SU-DHL-6 (cell line): ENCODE data around the gene DDX46.
"Not testable (repeated sequence)": the region's sequence is repeated elsewhere in the genome, so short reads cannot be mapped to it uniquely, and the experiment has no call there.

ENCODE experiments used
- H2AFZ ChIP-seq: fragments of 200-600 bp; sonication (generic); 2 replicates; pipeline ENCODE4 v1.6.1; 2014; ENCODE audit warnings: low read depth, mild to moderate bottlenecking, moderate library complexity, mixed read lengths, antibody characterized with exemption, low read length; ENCODE audit not compliant: severe bottlenecking
- H3F3A ChIP-seq: fragments of 200-600 bp; shearing (Covaris generic); 2 replicates; pipeline ENCODE4 v1.6.0; 2016; ENCODE audit warnings: antibody characterized with exemption, mild to moderate bottlenecking; ENCODE audit not compliant: insufficient read depth
- H3K27ac ChIP-seq: fragments of 200-600 bp; sonication (generic); 2 replicates; pipeline ENCODE4 v1.5.1; 2016; ENCODE audit warnings: low read depth, mild to moderate bottlenecking, low read length, moderate library complexity, mixed read lengths
- H3K27me3 ChIP-seq: fragments of 200-600 bp; sonication (generic), shearing (Covaris generic); 2 replicates; pipeline ENCODE4 v1.6.0; 2014; ENCODE audit warnings: mild to moderate bottlenecking, low read length
- H3K36me3 ChIP-seq: fragments of 200-600 bp; sonication (generic); 2 replicates; pipeline ENCODE4 v1.6.1; 2014; ENCODE audit warnings: mild to moderate bottlenecking, low read length, mixed read lengths
- H3K4me2 ChIP-seq: fragments of 300-600, 200-600 bp; shearing (Covaris generic), sonication (generic); 2 replicates; pipeline ENCODE4 v1.6.0; 2014; ENCODE audit warnings: low read length, low read depth, mild to moderate bottlenecking; ENCODE audit not compliant: poor library complexity, severe bottlenecking
- H3K4me3 ChIP-seq: fragments of 200-600 bp; sonication (generic); 2 replicates; pipeline ENCODE4 v1.5.1; 2014; ENCODE audit warnings: antibody characterized with exemption, low read length, mild to moderate bottlenecking, mixed read lengths; ENCODE audit not compliant: insufficient read depth, poor library complexity, severe bottlenecking
- H3K79me2 ChIP-seq: fragments of 200-600 bp; sonication (generic); 2 replicates; pipeline ENCODE4 v1.6.1; 2014; ENCODE audit warnings: mild to moderate bottlenecking, low read length, moderate library complexity; ENCODE audit not compliant: insufficient read depth
- H3K9ac ChIP-seq: fragments of 200-600 bp; sonication (generic); 2 replicates; pipeline ENCODE4 v1.7.0; 2014; ENCODE audit warnings: mild to moderate bottlenecking, low read length
- H3K9me2 ChIP-seq: fragments of 200-600 bp; sonication (generic); replicated peaks from 2 replicates; pipeline ENCODE4 v1.6.1; 2014; ENCODE audit warnings: low read length; ENCODE audit not compliant: insufficient read depth
- H3K9me3 ChIP-seq: fragments of 200-600 bp; sonication (generic); 2 replicates; pipeline ENCODE4 v1.6.1; 2014; ENCODE audit warnings: low read length, mixed read lengths; ENCODE audit not compliant: insufficient read depth
- H4K20me1 ChIP-seq: fragments of 200-600 bp; sonication (generic); 2 replicates; pipeline ENCODE4 v1.6.1; 2014; ENCODE audit warnings: low read depth, mild to moderate bottlenecking, antibody characterized with exemption, low read length, moderate library complexity, mixed read lengths
- CTCF ChIP-seq: fragments of 200-600 bp; sonication (generic); IDR thresholded peaks from one replicate; pipeline ENCODE4 v1.5.1; 2017; ENCODE audit warnings: antibody characterized with exemption, mild to moderate bottlenecking, low read length, moderate library complexity; ENCODE audit not compliant: insufficient read depth, poor library complexity, severe bottlenecking
- EZH2phosphoT487 ChIP-seq: fragments of 200-600 bp; sonication (generic), shearing (Covaris generic); conservative IDR thresholded peaks from 2 replicates; pipeline ENCODE4 v1.6.1; 2018; ENCODE audit warnings: mild to moderate bottlenecking, antibody characterized with exemption, low read length, moderate library complexity, mixed read lengths

Gene DDX46

DNA sequence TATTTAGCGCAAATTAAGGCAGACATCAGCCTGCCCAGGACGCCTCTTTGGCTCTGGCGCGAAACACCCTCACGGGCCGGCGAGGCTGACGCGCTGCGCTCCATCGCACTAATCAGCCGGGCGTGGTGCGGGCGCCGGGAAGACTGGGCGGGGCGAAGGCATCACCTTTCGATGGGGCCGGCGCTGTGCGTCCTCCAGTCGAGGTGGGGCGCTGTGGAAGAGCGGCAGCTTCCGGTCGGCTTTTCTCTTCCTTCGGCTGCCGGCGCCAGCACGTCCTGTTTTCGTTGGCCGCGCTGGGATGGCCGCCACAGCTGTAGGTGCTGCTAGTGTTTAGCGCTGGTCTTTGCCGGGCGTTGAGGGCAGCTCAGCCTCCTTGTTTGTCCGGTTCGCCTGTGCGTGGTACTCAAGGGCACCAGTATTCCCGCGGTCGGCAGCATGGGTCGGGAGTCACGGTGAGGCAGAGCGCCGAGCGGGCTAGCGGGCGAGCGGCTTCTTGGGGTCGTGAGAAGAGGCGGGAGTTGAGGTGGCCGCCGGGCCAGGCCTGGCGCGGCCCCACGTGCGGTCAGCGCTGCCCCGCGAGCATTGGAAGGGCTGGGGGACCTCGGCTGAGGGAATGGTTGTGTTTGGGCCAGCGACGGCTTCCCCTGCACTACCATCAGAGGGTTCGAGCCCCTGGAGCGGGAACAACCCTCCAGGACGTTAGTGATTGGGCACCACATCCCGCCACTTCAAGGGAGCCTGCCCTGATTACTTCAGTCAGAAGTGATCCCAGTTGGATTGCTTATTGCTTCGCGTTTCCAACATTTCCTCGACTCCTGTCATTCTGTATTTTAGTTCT is at the start of gene DDX46:
TSS of gene DDX46 (plus strand) at position 276 of the 838 bp plus-strand sequence. CDS start at position 436, 160 bp downstream.
- Histone ChIP-seq H4K20me1 (peaks cover 9% of the 10 kb centered on the region; the same call in 1 of the 2 replicates), H3F3A (no peaks in the 10 kb centered on the region), H3K36me3 (0 out of 2 replicates have a peak, but pooled peaks cover 3% of the 10 kb centered on the region), H3K4me2 (peak within 1 kb of the TSS; percentile 97), H2AFZ (peak within 1 kb of the TSS; percentile 92), H3K79me2 (peaks cover 45% of the 10 kb centered on the region), H3K9ac (peak within 1 kb of the TSS; percentile 86), H3K27ac (peak within 1 kb of the TSS; percentile 29), H3K9me3 (no peaks in the 10 kb centered on the region), H3K27me3 (no peaks in the 10 kb centered on the region), H3K9me2 (no peaks in the 10 kb centered on the region), H3K4me3 (peak within 1 kb of the TSS; percentile 80)
- peak; percentile 68 for TF ChIP-seq CTCF
- TF ChIP-seq EZH2phosphoT487, result no peak

DNA sequence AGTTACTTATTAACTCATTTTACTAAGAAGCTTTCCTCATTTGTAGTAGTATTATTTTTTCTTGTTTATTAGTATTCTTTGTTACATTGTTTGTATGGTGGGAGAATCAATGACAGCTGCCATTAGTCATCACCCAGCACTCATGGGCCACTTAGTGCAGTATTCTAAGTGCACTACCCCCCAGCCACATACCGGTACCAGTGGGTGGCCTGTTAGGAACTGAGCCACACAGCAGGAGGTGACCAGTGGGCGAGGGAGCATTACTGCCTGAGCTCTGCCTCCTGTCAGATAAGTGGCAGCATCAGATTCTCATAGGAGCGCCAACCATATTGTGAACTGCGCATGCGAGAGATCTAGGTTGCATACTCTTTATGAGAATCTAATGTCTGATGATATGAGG is 44.5 kb upstream of the DDX46 start:
- Histone ChIP-seq H2AFZ (no peak overlapping the region), H3K4me2 (no peak overlapping the region), H4K20me1 (no peaks in the 10 kb centered on the region), H3K27me3 (no peaks in the 10 kb centered on the region), H3K9me3 (no peaks in the 10 kb centered on the region), H3K9ac (no peak overlapping the region), H3K36me3 (peaks cover 10% of the 10 kb centered on the region; the same call in 1 of the 2 replicates), H3K27ac (no peak overlapping the region), H3K9me2 (no peaks in the 10 kb centered on the region), H3K79me2 (no peaks in the 10 kb centered on the region), H3F3A (no peaks in the 10 kb centered on the region), H3K4me3 (no peak overlapping the region)
- no peak for TF ChIP-seq CTCF
- TF ChIP-seq EZH2phosphoT487, result no peak

- Histone ChIP-seq H3K9me2 (no peaks in the 10 kb centered on the region), H3K79me2 (no peaks in the 10 kb centered on the region), H3K4me2 (no peak overlapping the region), H2AFZ (no peak overlapping the region), H3K9me3 (no peaks in the 10 kb centered on the region), H3K4me3 (no peak overlapping the region), H3K36me3 (peaks cover 10% of the 10 kb centered on the region; the same call in 1 of the 2 replicates), H3K9ac (no peak overlapping the region), H4K20me1 (no peaks in the 10 kb centered on the region), H3K27me3 (no peaks in the 10 kb centered on the region), H3F3A (no peaks in the 10 kb centered on the region), H3K27ac (no peak overlapping the region)
- TF ChIP-seq CTCF (no peak), EZH2phosphoT487 (no peak)
Observed at GRCh38 chr5:134714541-134714940, 44.0 kb upstream of the DDX46 start.

- not testable (repeated sequence) for H2AFZ ChIP-seq, H3K9me3 ChIP-seq, H3K27ac ChIP-seq, H3K27me3 ChIP-seq, H3K9me2 ChIP-seq, H3K9ac ChIP-seq, H4K20me1 ChIP-seq, H3K4me2 ChIP-seq, H3F3A ChIP-seq, H3K79me2 ChIP-seq, H3K4me3 ChIP-seq
- H3K36me3 ChIP-seq, result peaks cover 10% of the 10 kb centered on the region; the same call in 1 of the 2 replicates
Observed at GRCh38 chr5:134715466-134715865, 43.1 kb upstream of the DDX46 start.
